ENCODE measurements around the gene G6PC1. TPM values are rescaled to one million over a fixed set of nuclear protein-coding genes. Genes with fewer than 3 reads are reported as not detected.

Gene G6PC1
- polyA plus RNA-seq, 1 donor from 2014 or later, result not detected

GRCh38 chr17:42901535-42902229 lies 1.1 kb downstream of the G6PC1 start:
- TF ChIP-seq, protein P1, sequence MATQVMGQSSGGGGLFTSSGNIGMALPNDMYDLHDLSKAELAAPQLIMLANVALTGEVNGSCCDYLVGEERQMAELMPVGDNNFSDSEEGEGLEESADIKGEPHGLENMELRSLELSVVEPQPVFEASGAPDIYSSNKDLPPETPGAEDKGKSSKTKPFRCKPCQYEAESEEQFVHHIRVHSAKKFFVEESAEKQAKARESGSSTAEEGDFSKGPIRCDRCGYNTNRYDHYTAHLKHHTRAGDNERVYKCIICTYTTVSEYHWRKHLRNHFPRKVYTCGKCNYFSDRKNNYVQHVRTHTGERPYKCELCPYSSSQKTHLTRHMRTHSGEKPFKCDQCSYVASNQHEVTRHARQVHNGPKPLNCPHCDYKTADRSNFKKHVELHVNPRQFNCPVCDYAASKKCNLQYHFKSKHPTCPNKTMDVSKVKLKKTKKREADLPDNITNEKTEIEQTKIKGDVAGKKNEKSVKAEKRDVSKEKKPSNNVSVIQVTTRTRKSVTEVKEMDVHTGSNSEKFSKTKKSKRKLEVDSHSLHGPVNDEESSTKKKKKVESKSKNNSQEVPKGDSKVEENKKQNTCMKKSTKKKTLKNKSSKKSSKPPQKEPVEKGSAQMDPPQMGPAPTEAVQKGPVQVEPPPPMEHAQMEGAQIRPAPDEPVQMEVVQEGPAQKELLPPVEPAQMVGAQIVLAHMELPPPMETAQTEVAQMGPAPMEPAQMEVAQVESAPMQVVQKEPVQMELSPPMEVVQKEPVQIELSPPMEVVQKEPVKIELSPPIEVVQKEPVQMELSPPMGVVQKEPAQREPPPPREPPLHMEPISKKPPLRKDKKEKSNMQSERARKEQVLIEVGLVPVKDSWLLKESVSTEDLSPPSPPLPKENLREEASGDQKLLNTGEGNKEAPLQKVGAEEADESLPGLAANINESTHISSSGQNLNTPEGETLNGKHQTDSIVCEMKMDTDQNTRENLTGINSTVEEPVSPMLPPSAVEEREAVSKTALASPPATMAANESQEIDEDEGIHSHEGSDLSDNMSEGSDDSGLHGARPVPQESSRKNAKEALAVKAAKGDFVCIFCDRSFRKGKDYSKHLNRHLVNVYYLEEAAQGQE (IDR thresholded peaks at IDR 0.05; ENCODE audit: borderline replicate concordance), result no peak
- TF ChIP-seq TAF1 (IDR thresholded peaks at IDR 0.05; ENCODE audit: low read depth) (no peak), SMC3 (conservative IDR thresholded peaks at IDR 0.05; ENCODE audit: poor library complexity) (no peak), POLR2AphosphoS5 (IDR thresholded peaks at IDR 0.05) (no peak), MXI1 (conservative IDR thresholded peaks at IDR 0.05; ENCODE audit: poor library complexity, severe bottlenecking) (no peak), RAD21 (conservative IDR thresholded peaks at IDR 0.05) (no peak), CTCF (IDR thresholded peaks at IDR 0.05; ENCODE audit: poor library complexity, severe bottlenecking) (no peak), EP300 (conservative IDR thresholded peaks at IDR 0.05; ENCODE audit: poor library complexity, severe bottlenecking) (no peak), EZH2 (IDR thresholded peaks at IDR 0.05; ENCODE audit: borderline replicate concordance, insufficient read depth, low read length, poor library complexity, severe bottlenecking) (no peak)
- no peak overlapping the region for H3K27ac ChIP-seq (ENCODE audit: low read length)
- no peak overlapping the region for H2AFZ ChIP-seq (ENCODE audit: low read depth, low read length)
- H3K79me2 ChIP-seq (replicated peaks; ENCODE audit: insufficient read depth, low read length), result no peaks in the 10 kb centered on the region
- H4K20me1 ChIP-seq (ENCODE audit: insufficient read depth), result no peaks in the 10 kb centered on the region
- no peak overlapping the region for H3K4me3 ChIP-seq (ENCODE audit: low read length)
- no peaks in the 10 kb centered on the region for H3K9me2 ChIP-seq (ENCODE audit: insufficient read depth, low read length)
- no peaks in the 10 kb centered on the region for H3K9me3 ChIP-seq (ENCODE audit: low read length)
- H3K9ac ChIP-seq (ENCODE audit: low read length), result no peak overlapping the region
- H3K4me2 ChIP-seq (ENCODE audit: low read length), result no peak overlapping the region
- H3K27me3 ChIP-seq (ENCODE audit: insufficient read depth, low read depth, low read length), result no peaks in the 10 kb centered on the region
- H3K36me3 ChIP-seq (ENCODE audit: insufficient read depth, low read length), result no peaks in the 10 kb centered on the region
- no peaks in the 10 kb centered on the region for H3F3A ChIP-seq (ENCODE audit: insufficient read depth, low read length, poor library complexity, severe bottlenecking)

DNA sequence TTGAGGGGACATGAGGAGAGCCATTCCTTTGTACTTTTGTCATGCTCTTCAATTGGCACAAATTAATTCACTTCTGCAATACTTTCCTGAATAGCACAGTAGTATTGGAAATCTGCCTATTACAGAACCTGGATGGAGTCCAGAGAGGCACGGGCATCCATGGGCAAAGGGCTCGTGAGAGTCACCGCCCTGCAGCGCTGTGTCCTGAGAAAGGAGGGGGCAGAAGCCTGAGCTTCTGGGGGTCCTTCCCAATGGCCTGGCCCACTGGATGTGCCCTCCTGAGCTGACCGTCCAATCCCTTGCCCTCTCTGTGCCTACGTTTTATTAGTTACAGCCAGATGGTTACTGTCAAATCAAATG lies 3.5 kb downstream of the G6PC1 start:
- no peaks in the 10 kb centered on the region for H4K20me1 ChIP-seq (ENCODE audit: insufficient read depth)
- no peak overlapping the region for H3K27ac ChIP-seq (ENCODE audit: low read length)
- H3K4me3 ChIP-seq (ENCODE audit: low read length), result no peak overlapping the region
- H3K9me3 ChIP-seq (ENCODE audit: low read length), result no peaks in the 10 kb centered on the region
- no peak overlapping the region for H3K4me2 ChIP-seq (ENCODE audit: low read length)
- no peaks in the 10 kb centered on the region for H3F3A ChIP-seq (ENCODE audit: insufficient read depth, low read length, poor library complexity, severe bottlenecking)
- H3K9ac ChIP-seq (ENCODE audit: low read length), result no peak overlapping the region
- TF ChIP-seq POLR2AphosphoS5 (IDR thresholded peaks at IDR 0.05) (no peak), MXI1 (conservative IDR thresholded peaks at IDR 0.05; ENCODE audit: poor library complexity, severe bottlenecking) (no peak)
- H3K9me2 ChIP-seq (ENCODE audit: insufficient read depth, low read length), result no peaks in the 10 kb centered on the region
- H3K27me3 ChIP-seq (ENCODE audit: insufficient read depth, low read depth, low read length), result no peaks in the 10 kb centered on the region
- no peak overlapping the region for H2AFZ ChIP-seq (ENCODE audit: low read depth, low read length)
- no peaks in the 10 kb centered on the region for H3K79me2 ChIP-seq (replicated peaks; ENCODE audit: insufficient read depth, low read length)
- H3K36me3 ChIP-seq (ENCODE audit: insufficient read depth, low read length), result no peaks in the 10 kb centered on the region
